ENCODE measurements around the gene RNASE2. TPM values are rescaled to one million over a fixed set of nuclear protein-coding genes. Genes with fewer than 3 reads are reported as not detected.
"Not testable (repeated sequence)": the region's sequence is repeated elsewhere in the genome, so short reads cannot be mapped to it uniquely, and the experiment has no call there.

RNASE2 gene
- total RNA-seq, 1 donor from 2014 or later: not detected

- peaks cover 13% of the 10 kb centered on the region for H3K4me1 Mint-ChIP-seq
- intact Hi-C loops (cut with micrococcal nuclease): no loop called here
- H3K9me3 Mint-ChIP-seq: no peaks in the 10 kb centered on the region
- H3K36me3 Mint-ChIP-seq (ENCODE audit: low read depth): no peaks in the 10 kb centered on the region
- H3K4me3 Mint-ChIP-seq: no peak overlapping the region
- DNase-seq: no peak
- peaks cover 57% of the 10 kb centered on the region for H3K27me3 Mint-ChIP-seq
- no peak overlapping the region for H3K27ac Mint-ChIP-seq
Measured at GRCh38 chr14:20969336-20969735, 14.0 kb downstream of the RNASE2 start.

- Mint-ChIP-seq H3K9me3 (no peaks in the 10 kb centered on the region), H3K4me1 (peaks cover 13% of the 10 kb centered on the region), H3K27ac (peak overlapping the region; percentile 70), H3K27me3 (peaks cover 50% of the 10 kb centered on the region), H3K4me3 (peak overlapping the region; percentile 92), H3K36me3 (ENCODE audit: low read depth) (no peaks in the 10 kb centered on the region)
- DNase-seq: no peak
- intact Hi-C loops (cut with micrococcal nuclease): loop anchor here (2.0 to 5.0 kb wide), 4 partner anchors 98 to 338 kb away; partner anchors contain the start of gene RNASE4
Measured at GRCh38 chr14:20970647-20970982, 15.3 kb downstream of the RNASE2 start.

GRCh38 chr14:20970983-20971704, 15.9 kb downstream of the RNASE2 start:
- H3K27ac Mint-ChIP-seq: peak overlapping the region; percentile 70
- peak; percentile 95 for DNase-seq
- intact Hi-C loops (cut with micrococcal nuclease): loop anchor here (1.0 to 5.0 kb wide), 6 partner anchors 18 to 339 kb away; partner anchors contain the start of genes METTL17 and RNASE4
- H3K4me1 Mint-ChIP-seq: peaks cover 13% of the 10 kb centered on the region
- peak overlapping the region; percentile 92 for H3K4me3 Mint-ChIP-seq
- H3K27me3 Mint-ChIP-seq: peaks cover 50% of the 10 kb centered on the region
- no peaks in the 10 kb centered on the region for H3K36me3 Mint-ChIP-seq (ENCODE audit: low read depth)
- H3K9me3 Mint-ChIP-seq: no peaks in the 10 kb centered on the region

- DNase-seq: no peak
- Mint-ChIP-seq H3K27ac (no peak overlapping the region), H3K4me1 (peaks cover 13% of the 10 kb centered on the region), H3K9me3 (no peaks in the 10 kb centered on the region), H3K4me3 (peak overlapping the region; percentile 92), H3K36me3 (ENCODE audit: low read depth) (no peaks in the 10 kb centered on the region), H3K27me3 (peaks cover 50% of the 10 kb centered on the region)
- intact Hi-C loops (cut with micrococcal nuclease): loop anchor here (1.0 to 5.0 kb wide), 6 partner anchors 18 to 339 kb away; partner anchors contain the start of genes METTL17 and RNASE4
Measured at GRCh38 chr14:20971705-20972021, 16.4 kb downstream of the RNASE2 start.

DNA sequence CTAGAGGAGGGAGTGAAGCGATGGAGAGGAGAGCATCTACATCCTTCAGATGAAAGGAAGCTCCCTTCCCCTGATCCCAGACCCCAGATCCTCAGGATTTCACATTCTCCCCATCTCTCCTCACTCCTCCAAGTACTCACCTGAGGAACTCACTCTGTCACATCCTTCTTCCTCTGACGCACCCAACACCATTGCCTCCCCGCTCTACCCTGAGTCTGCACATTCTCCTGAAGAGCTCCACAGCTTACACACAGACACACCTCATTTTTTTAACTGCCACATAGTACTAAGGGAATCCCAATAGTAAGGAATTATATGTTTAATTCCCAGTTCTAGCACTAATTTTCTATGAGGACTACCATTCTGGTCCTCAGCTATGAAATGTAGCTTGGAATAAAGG, 18.2 kb downstream of the RNASE2 start:
- no peaks in the 10 kb centered on the region for H3K36me3 Mint-ChIP-seq (ENCODE audit: low read depth)
- no peak overlapping the region for H3K4me3 Mint-ChIP-seq
- intact Hi-C loops (cut with micrococcal nuclease): loop anchor here (5.0 kb wide), 3 partner anchors 101 to 341 kb away; partner anchors contain the start of gene RNASE4
- no peak for DNase-seq
- no peak overlapping the region for H3K27ac Mint-ChIP-seq
- peaks cover 13% of the 10 kb centered on the region for H3K4me1 Mint-ChIP-seq
- H3K9me3 Mint-ChIP-seq: no peaks in the 10 kb centered on the region
- H3K27me3 Mint-ChIP-seq: peaks cover 34% of the 10 kb centered on the region

DNA sequence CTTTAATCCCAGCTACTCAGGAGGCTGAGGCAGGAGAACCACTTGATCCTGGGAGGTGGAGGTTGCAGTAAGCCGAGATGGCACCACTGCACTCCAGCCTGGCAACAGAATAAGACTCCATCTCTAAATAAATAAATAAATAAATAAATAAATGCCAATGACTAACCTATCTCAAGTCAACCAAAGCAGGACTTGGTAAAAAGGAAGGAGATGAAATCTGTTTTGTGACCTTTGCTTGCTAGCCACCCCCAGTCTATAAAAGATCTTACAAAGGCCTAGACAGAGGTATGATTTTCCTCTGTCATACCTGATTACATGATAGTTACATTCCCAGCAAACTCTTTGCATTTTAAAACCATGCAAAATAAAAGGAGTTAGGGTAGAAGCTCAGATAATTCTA, 21.0 kb downstream of the RNASE2 start:
- H3K4me3 Mint-ChIP-seq: no peak overlapping the region

DNA sequence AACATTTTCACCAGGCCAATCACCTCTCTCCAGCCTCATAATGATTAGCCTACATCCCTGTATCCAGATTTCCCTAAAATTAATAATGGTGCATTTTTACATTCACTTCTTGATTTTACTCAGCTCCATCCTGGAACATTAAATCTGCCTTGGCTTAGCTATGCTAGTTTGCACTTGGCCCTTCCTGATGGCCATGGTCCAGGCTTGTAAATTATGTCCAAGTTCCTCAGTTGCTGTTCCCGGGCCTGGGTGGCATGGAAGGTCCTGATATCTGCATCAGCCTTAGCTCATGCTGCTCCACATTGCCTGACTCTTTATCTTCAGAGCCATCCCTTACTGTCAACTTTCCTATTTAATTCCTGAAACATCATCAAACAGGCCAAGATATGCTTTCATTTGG, 23.4 kb downstream of the RNASE2 start:
- Mint-ChIP-seq H3K4me3 (no peak overlapping the region), H3K27ac (no peak overlapping the region), H3K36me3 (ENCODE audit: low read depth) (no peaks in the 10 kb centered on the region), H3K9me3 (no peaks in the 10 kb centered on the region), H3K27me3 (peaks cover 23% of the 10 kb centered on the region), H3K4me1 (no peaks in the 10 kb centered on the region)
- intact Hi-C loops (cut with micrococcal nuclease): no loop called here
- no peak for DNase-seq

More for the DNA sequence above, 21.0 kb downstream of the RNASE2 start:
- peaks cover 37% of the 10 kb centered on the region for H3K27me3 Mint-ChIP-seq
- DNase-seq: no peak
- H3K4me1 Mint-ChIP-seq: peaks cover 4% of the 10 kb centered on the region
- H3K36me3 Mint-ChIP-seq (ENCODE audit: low read depth): no peaks in the 10 kb centered on the region
- H3K27ac Mint-ChIP-seq: no peak overlapping the region
- H3K9me3 Mint-ChIP-seq: no peaks in the 10 kb centered on the region
- intact Hi-C loops (cut with micrococcal nuclease): no loop called here

DNA sequence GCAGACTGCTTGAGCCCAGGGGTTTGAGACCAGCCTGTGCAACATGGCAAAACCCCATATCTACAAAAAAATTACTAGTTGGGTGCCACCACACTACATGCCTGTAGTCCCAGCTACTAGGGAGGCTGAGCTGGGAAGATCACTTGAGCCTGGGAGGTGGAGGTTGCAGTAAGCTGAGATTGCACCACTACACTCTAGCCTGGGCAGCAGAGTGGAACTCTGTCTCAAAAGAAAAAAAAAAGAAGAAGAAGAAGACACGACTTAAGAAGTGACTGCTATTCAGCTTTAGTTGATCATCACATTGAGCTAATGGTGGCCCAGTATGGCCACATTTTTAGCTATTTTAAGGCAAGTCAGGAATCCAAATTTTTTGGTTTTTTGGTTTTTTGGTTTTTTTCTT, 25.6 kb downstream of the RNASE2 start:
- Mint-ChIP-seq H3K36me3 (ENCODE audit: low read depth) (no peaks in the 10 kb centered on the region), H3K9me3 (no peaks in the 10 kb centered on the region), H3K27ac (no peak overlapping the region), H3K4me3 (no peak overlapping the region), H3K27me3 (peaks cover 22% of the 10 kb centered on the region), H3K4me1 (no peaks in the 10 kb centered on the region)
- DNase-seq: no peak
- intact Hi-C loops (cut with micrococcal nuclease): no loop called here

- Mint-ChIP-seq H3K4me1 (no peaks in the 10 kb centered on the region), H3K27me3 (peaks cover 22% of the 10 kb centered on the region), H3K36me3 (ENCODE audit: low read depth) (no peaks in the 10 kb centered on the region), H3K27ac (no peak overlapping the region), H3K9me3 (no peaks in the 10 kb centered on the region), H3K4me3 (no peak overlapping the region)
- intact Hi-C loops (cut with micrococcal nuclease): no loop called here
- DNase-seq: no peak
Measured at GRCh38 chr14:20982646-20983369, 27.5 kb downstream of the RNASE2 start.

DNA sequence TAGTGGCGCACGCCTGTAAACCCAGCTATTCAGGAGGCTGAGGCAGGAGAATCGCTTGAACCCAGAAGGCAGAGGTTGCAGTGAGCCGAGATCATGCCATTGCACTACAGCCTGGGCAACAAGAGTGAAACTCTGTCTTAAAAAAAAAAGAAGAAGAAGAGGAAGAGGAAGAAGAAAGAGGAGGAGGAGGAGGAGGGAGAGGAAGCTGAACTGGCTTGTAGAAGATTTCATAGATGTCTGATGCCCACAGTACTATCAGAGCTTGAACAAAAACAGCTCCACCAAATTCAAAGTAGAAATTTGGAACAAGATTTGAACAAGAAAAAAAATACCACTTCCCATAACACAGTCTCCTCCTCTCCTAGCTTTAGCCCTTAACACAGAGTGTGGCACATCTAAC, 30.4 kb downstream of the RNASE2 start:
- intact Hi-C loops (cut with micrococcal nuclease); H3K4me1 Mint-ChIP-seq; H3K36me3 Mint-ChIP-seq (ENCODE audit: low read depth); DNase-seq; H3K9me3 Mint-ChIP-seq; H3K4me3 Mint-ChIP-seq; H3K27ac Mint-ChIP-seq: not testable (repeated sequence)
- H3K27me3 Mint-ChIP-seq: peaks cover 13% of the 10 kb centered on the region

- H3K36me3 Mint-ChIP-seq (ENCODE audit: low read depth): peaks cover 5% of the 10 kb centered on the region
- H3K27ac Mint-ChIP-seq: no peak overlapping the region
- intact Hi-C loops (cut with micrococcal nuclease): no loop called here
- H3K9me3 Mint-ChIP-seq: no peaks in the 10 kb centered on the region
- no peak overlapping the region for H3K4me3 Mint-ChIP-seq
- H3K27me3 Mint-ChIP-seq: peaks cover 10% of the 10 kb centered on the region
- no peak for DNase-seq
- peaks cover 15% of the 10 kb centered on the region for H3K4me1 Mint-ChIP-seq
Measured at GRCh38 chr14:20986811-20987210, 31.5 kb downstream of the RNASE2 start.

GRCh38 chr14:20988717-20989470, 33.6 kb downstream of the RNASE2 start:
- Mint-ChIP-seq H3K27me3 (peaks cover 4% of the 10 kb centered on the region), H3K4me1 (peaks cover 23% of the 10 kb centered on the region), H3K27ac (peak overlapping the region; percentile 45), H3K36me3 (ENCODE audit: low read depth) (peaks cover 19% of the 10 kb centered on the region), H3K9me3 (no peaks in the 10 kb centered on the region), H3K4me3 (peak overlapping the region; percentile 58)
- DNase-seq: no peak
- intact Hi-C loops (cut with micrococcal nuclease): loop anchor here (1.0 kb wide), 1 partner anchor 18 kb away; no protein-coding TSS in a partner anchor

GRCh38 chr14:20989471-20989786, 34.1 kb downstream of the RNASE2 start:
- intact Hi-C loops (cut with micrococcal nuclease): loop anchor here (1.0 kb wide), 1 partner anchor 18 kb away; no protein-coding TSS in a partner anchor
- H3K36me3 Mint-ChIP-seq (ENCODE audit: low read depth): peaks cover 23% of the 10 kb centered on the region
- peak overlapping the region; percentile 87 for H3K27ac Mint-ChIP-seq
- H3K9me3 Mint-ChIP-seq: no peaks in the 10 kb centered on the region
- no peak for DNase-seq
- H3K27me3 Mint-ChIP-seq: no peaks in the 10 kb centered on the region
- H3K4me3 Mint-ChIP-seq: peak overlapping the region; percentile 96
- peaks cover 23% of the 10 kb centered on the region for H3K4me1 Mint-ChIP-seq
